Endothelial cell of umbilical vein (primary cell): Measurements from ENCODE around the gene AKAP12.

Experiments
- EZH2 ChIP-seq: IDR thresholded peaks from 2 replicates; pipeline ENCODE4 v1.6.1; 2012; ENCODE audit warnings: borderline replicate concordance, low read depth, mild to moderate bottlenecking, moderate library complexity, low read length, inconsistent platforms; ENCODE audit not compliant: severe bottlenecking
- GATA2 ChIP-seq: IDR thresholded peaks from 2 replicates; pipeline ENCODE4 v1.7.0; 2011; ENCODE audit warnings: low read depth, mild to moderate bottlenecking, moderate library complexity, mixed read lengths, low read length; ENCODE audit not compliant: insufficient read length, insufficient read depth
- JUN ChIP-seq: IDR thresholded peaks from 2 replicates; pipeline ENCODE4 v1.6.1; 2011; ENCODE audit warnings: borderline replicate concordance, low read depth; ENCODE audit not compliant: insufficient read length, insufficient read depth
- MYC ChIP-seq: IDR thresholded peaks from one replicate; pipeline ENCODE4 v1.6.1; 2011; ENCODE audit warnings: mild to moderate bottlenecking, low read depth, low read length
- POLR2A ChIP-seq: IDR thresholded peaks from 2 replicates; pipeline ENCODE4 v1.6.1; 2012; ENCODE audit warnings: low read depth, mild to moderate bottlenecking, control low read depth, low read length
- POLR2AphosphoS5 ChIP-seq: IDR thresholded peaks from 2 replicates; pipeline ENCODE4 v1.6.1; 2012; ENCODE audit warnings: low read depth, mild to moderate bottlenecking, control low read depth, low read length, moderate library complexity; ENCODE audit not compliant: insufficient read depth
- TF ChIP-seq, protein P1 (sequence below), 2 donors: IDR thresholded peaks; 1 replicate in 1 of 2; 2 replicates in 1 of 2; pipeline ENCODE4 v1.5.1; 2011; ENCODE audit warnings: low read length in 2 of 2, mild to moderate bottlenecking in 2 of 2, moderate library complexity in 2 of 2, control low read depth in 1 of 2, inconsistent platforms in 1 of 2, low read depth in 1 of 2; ENCODE audit not compliant: insufficient read depth in 1 of 2; ENCODE audit errors: extremely low read depth in 1 of 2
- TF ChIP-seq, protein P2 (sequence below): IDR thresholded peaks from 2 replicates; pipeline ENCODE4 v1.6.1; 2011; ENCODE audit not compliant: insufficient read depth, insufficient read length

DNA sequence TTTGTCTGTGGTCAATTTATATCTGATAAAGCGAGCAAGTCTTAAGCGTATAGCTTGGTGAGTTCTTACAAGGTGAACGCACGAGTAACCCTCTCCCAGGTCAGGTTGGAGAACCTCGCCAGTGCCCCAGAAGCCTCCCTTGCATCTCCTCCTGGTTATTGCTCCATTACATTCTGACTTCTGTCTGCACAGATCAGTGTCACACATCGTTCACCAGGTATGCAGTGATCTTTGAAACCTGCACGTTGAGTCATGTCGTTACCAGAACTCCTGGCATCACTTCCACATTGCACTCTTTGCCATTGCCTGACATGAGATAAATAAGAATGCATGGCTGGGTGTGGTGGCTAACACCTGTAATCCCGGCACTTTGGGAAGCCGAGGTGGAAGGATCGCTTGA is 44.2 kb downstream of the AKAP12 start:
- TF ChIP-seq, protein P1, sequence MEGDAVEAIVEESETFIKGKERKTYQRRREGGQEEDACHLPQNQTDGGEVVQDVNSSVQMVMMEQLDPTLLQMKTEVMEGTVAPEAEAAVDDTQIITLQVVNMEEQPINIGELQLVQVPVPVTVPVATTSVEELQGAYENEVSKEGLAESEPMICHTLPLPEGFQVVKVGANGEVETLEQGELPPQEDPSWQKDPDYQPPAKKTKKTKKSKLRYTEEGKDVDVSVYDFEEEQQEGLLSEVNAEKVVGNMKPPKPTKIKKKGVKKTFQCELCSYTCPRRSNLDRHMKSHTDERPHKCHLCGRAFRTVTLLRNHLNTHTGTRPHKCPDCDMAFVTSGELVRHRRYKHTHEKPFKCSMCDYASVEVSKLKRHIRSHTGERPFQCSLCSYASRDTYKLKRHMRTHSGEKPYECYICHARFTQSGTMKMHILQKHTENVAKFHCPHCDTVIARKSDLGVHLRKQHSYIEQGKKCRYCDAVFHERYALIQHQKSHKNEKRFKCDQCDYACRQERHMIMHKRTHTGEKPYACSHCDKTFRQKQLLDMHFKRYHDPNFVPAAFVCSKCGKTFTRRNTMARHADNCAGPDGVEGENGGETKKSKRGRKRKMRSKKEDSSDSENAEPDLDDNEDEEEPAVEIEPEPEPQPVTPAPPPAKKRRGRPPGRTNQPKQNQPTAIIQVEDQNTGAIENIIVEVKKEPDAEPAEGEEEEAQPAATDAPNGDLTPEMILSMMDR (IDR thresholded peaks at IDR 0.05; ENCODE audit: extremely low read depth in 1 of 2, insufficient read depth in 1 of 2, low read depth in 1 of 2, low read length in 2 of 2) = no peak
- no peak for TF ChIP-seq EZH2
- TF ChIP-seq POLR2A = no peak
- TF ChIP-seq, protein P2, sequence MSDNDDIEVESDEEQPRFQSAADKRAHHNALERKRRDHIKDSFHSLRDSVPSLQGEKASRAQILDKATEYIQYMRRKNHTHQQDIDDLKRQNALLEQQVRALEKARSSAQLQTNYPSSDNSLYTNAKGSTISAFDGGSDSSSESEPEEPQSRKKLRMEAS = no peak
- no peak for TF ChIP-seq POLR2AphosphoS5
- no peak for TF ChIP-seq JUN
- TF ChIP-seq MYC = no peak
- TF ChIP-seq GATA2 = no peak
